HepG2 (cell line): Measurements from ENCODE around the gene EIF2B1. TPM values are rescaled to one million over a fixed set of nuclear protein-coding genes. Genes with fewer than 3 reads are reported as not detected.
A peak's percentile ranks its signal among the peaks of the same experiment; 100 is the strongest.

Experiments
- FIP1L1 ChIP-seq: fragments of 200-400 bp; formaldehyde crosslinking; IDR thresholded peaks from 2 replicates; pipeline ENCODE4 v1.6.1; 2018; ENCODE audit warnings: low read depth, mild to moderate bottlenecking, low read length, moderate library complexity, borderline replicate concordance; ENCODE audit not compliant: insufficient read depth
- GLI4 ChIP-seq: sonication (generic); formaldehyde crosslinking; IDR thresholded peaks from 2 replicates; pipeline ENCODE4 v1.5.1; 2020; ENCODE audit warnings: missing genetic modification reagents, mild to moderate bottlenecking, moderate library complexity, borderline replicate concordance
- HNF4G ChIP-seq, 2 experiments: sonication (generic) in 1 of 2; formaldehyde crosslinking in 1 of 2; IDR thresholded peaks; 2 replicates each; pipeline versions ENCODE4 v1.4.0 to v1.6.1; 2011 to 2020; ENCODE audit warnings: borderline replicate concordance in 2 of 2, low read depth in 2 of 2, mild to moderate bottlenecking in 2 of 2, low read length in 1 of 2, missing genetic modification reagents in 1 of 2, moderate library complexity in 1 of 2
- IRF2 ChIP-seq: IDR thresholded peaks from 2 replicates; pipeline ENCODE4 v1.6.1; 2018; ENCODE audit warnings: missing genetic modification reagents, missing compliant biosample characterization
- MXI1 ChIP-seq: IDR thresholded peaks from 3 replicates; pipeline ENCODE4 v1.6.1; 2012; ENCODE audit warnings: low read depth, low read length, inconsistent platforms, borderline replicate concordance
- NFYC ChIP-seq: IDR thresholded peaks from 2 replicates; pipeline ENCODE4 v1.6.1; 2016; ENCODE audit warnings: missing genetic modification reagents, missing compliant biosample characterization
- RBAK ChIP-seq: sonication (generic); formaldehyde crosslinking; IDR thresholded peaks from 2 replicates; pipeline ENCODE4 v1.5.1; 2020; ENCODE audit warnings: mild to moderate bottlenecking, missing genetic modification reagents
- SMARCE1 ChIP-seq: fragments of 450-650 bp; IDR thresholded peaks from 2 replicates; pipeline ENCODE4 v1.6.1; 2017; ENCODE audit warnings: borderline replicate concordance
- ZFP36L2 ChIP-seq: sonication (generic); formaldehyde crosslinking; IDR thresholded peaks from 2 replicates; pipeline ENCODE4 v1.4.0; 2020; ENCODE audit warnings: missing genetic modification reagents
- ZKSCAN5 ChIP-seq: sonication (generic); formaldehyde crosslinking; IDR thresholded peaks from 2 replicates; pipeline ENCODE4 v1.5.1; 2020; ENCODE audit warnings: mild to moderate bottlenecking, missing genetic modification reagents
- ZNF207 ChIP-seq: fragments of 450-650 bp; IDR thresholded peaks from 2 replicates; pipeline ENCODE4 v1.6.1; 2016; ENCODE audit warnings: antibody characterized with exemption, borderline replicate concordance
- ZNF33B ChIP-seq: sonication (generic); formaldehyde crosslinking; IDR thresholded peaks from 2 replicates; pipeline ENCODE4 v1.5.1; 2020; ENCODE audit warnings: mild to moderate bottlenecking, missing genetic modification reagents
- ZNF367 ChIP-seq: sonication (generic); formaldehyde crosslinking; IDR thresholded peaks from 2 replicates; pipeline ENCODE4 v1.4.0; 2020; ENCODE audit warnings: missing genetic modification reagents, borderline replicate concordance
- ZNF562 ChIP-seq: sonication (generic); formaldehyde crosslinking; IDR thresholded peaks from 2 replicates; pipeline ENCODE4 v1.8.0; 2022; ENCODE audit warnings: missing genetic modification reagents, borderline replicate concordance
- polyA plus RNA-seq, 8 experiments: library from polyadenylated mRNA; depleted of rRNA in 3 of 8; stranded (reverse) in 7 of 8; unstranded in 1 of 8; fragments of >200 nt; fragmentation: Illumina TruSeq in 4 of 8; extraction: Trizol in 4 of 8; gene quantifications; 2 replicates each; pipeline versions ENCODE4 v1.2.1 to v1.2.3, GENCODE V29; 2011 to 2016; ENCODE audit warnings: low read depth in 4 of 8, missing spikeins in 1 of 8, mixed read lengths in 1 of 8; ENCODE audit not compliant: insufficient read depth in 1 of 8
- total RNA-seq, 5 experiments: library from RNA; depleted of rRNA; stranded (reverse); fragments of >200 nt; fragmentation: Illumina TruSeq; extraction: Trizol; gene quantifications; 2 replicates each; pipeline ENCODE4 v1.2.3, GENCODE V29; 2016; ENCODE audit warnings: low read depth in 1 of 5
- TF ChIP-seq, protein P1 (sequence below): sonication (generic); formaldehyde crosslinking; IDR thresholded peaks from 2 replicates; pipeline ENCODE4 v1.4.0; 2020; ENCODE audit warnings: mild to moderate bottlenecking, missing genetic modification reagents, borderline replicate concordance
- TF ChIP-seq, protein P2 (sequence below): sonication (generic); formaldehyde crosslinking; IDR thresholded peaks from 2 replicates; pipeline ENCODE4 v1.4.0; 2020; ENCODE audit warnings: low read depth, missing genetic modification reagents
- TF ChIP-seq, protein P3 (sequence below): sonication (generic); formaldehyde crosslinking; IDR thresholded peaks from 2 replicates; pipeline ENCODE4 v1.4.0; 2020; ENCODE audit warnings: missing genetic modification reagents, borderline replicate concordance

Gene EIF2B1
- total and polyA plus RNA-seq, 2 of the 13 experiments (the other 11 are each of a cell fraction or from before 2014, with no cell fraction given): 18.7 to 37.4 TPM

DNA sequence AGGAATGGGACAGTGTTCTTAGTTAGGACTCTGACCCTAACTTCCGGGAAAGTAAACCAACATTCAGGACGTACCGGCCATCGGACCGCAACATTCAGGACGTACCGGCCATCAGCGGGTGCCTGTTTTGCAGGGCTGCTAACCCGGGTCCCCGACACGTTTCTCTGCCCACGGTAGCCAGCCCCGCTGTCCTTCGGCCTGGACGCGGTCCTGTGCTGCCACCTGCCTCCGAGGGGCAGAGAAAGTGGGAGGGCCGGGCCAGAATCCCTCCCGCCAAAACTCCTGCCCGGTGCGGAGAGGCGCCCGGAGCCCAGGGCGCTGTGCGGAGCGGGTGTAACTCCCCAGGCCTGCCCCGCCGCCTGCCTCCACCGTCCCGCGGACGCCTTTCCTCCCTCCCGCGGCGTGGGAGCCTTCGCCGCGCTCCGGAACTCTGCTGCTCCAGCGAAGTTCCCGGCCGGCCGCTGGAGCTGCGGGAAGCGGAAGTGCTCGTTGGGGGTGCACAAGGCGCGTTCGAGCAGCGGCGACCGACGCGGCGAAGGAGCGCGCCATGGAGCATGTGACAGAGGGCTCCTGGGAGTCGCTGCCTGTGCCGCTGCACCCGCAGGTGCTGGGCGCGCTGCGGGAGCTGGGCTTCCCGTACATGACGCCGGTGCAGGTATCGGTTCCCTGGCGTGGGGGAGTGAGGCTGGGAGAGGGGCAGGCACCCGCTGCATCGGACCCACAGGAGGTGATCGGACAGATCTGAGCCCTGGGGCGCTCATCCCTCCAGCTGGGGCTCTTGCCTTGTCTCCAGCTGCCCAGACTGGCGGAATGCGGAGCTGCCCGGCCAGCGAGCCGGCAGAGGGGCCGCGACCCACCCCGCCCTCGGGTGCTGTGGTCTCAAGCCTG lies 31.6 kb downstream of the EIF2B1 start, which contains the start of gene DDX55 (continued):
- peak; percentile 10; the same call in 1 of the 2 replicates for TF ChIP-seq ZNF367 (CRISPR knock-in tag)
- TF ChIP-seq GLI4 (CRISPR knock-in tag): peak; percentile 75
- TF ChIP-seq ZNF33B (CRISPR knock-in tag): peak; percentile 88; the same call in 1 of the 2 replicates
- peak; percentile 53 for TF ChIP-seq HNF4G (IDR thresholded peaks at IDR 0.05; ENCODE audit: borderline replicate concordance, low read depth, low read length)
- peak; percentile 52; the same call in 1 of the 2 replicates for TF ChIP-seq HNF4G (CRISPR knock-in tag; IDR thresholded peaks at IDR 0.05; ENCODE audit: borderline replicate concordance, low read depth)
- TF ChIP-seq, protein P1, sequence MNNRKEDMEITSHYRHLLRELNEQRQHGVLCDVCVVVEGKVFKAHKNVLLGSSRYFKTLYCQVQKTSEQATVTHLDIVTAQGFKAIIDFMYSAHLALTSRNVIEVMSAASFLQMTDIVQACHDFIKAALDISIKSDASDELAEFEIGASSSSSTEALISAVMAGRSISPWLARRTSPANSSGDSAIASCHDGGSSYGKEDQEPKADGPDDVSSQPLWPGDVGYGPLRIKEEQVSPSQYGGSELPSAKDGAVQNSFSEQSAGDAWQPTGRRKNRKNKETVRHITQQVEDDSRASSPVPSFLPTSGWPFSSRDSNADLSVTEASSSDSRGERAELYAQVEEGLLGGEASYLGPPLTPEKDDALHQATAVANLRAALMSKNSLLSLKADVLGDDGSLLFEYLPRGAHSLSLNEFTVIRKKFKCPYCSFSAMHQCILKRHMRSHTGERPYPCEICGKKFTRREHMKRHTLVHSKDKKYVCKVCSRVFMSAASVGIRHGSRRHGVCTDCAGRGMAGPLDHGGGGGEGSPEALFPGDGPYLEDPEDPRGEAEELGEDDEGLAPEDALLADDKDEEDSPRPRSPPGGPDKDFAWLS (CRISPR knock-in tag): peak; percentile 21; the same call in 1 of the 2 replicates
- no peak for TF ChIP-seq ZKSCAN5 (CRISPR knock-in tag)
- TF ChIP-seq IRF2 (CRISPR knock-in tag): peak; percentile 81; the same call in 1 of the 2 replicates
- TF ChIP-seq, protein P2, sequence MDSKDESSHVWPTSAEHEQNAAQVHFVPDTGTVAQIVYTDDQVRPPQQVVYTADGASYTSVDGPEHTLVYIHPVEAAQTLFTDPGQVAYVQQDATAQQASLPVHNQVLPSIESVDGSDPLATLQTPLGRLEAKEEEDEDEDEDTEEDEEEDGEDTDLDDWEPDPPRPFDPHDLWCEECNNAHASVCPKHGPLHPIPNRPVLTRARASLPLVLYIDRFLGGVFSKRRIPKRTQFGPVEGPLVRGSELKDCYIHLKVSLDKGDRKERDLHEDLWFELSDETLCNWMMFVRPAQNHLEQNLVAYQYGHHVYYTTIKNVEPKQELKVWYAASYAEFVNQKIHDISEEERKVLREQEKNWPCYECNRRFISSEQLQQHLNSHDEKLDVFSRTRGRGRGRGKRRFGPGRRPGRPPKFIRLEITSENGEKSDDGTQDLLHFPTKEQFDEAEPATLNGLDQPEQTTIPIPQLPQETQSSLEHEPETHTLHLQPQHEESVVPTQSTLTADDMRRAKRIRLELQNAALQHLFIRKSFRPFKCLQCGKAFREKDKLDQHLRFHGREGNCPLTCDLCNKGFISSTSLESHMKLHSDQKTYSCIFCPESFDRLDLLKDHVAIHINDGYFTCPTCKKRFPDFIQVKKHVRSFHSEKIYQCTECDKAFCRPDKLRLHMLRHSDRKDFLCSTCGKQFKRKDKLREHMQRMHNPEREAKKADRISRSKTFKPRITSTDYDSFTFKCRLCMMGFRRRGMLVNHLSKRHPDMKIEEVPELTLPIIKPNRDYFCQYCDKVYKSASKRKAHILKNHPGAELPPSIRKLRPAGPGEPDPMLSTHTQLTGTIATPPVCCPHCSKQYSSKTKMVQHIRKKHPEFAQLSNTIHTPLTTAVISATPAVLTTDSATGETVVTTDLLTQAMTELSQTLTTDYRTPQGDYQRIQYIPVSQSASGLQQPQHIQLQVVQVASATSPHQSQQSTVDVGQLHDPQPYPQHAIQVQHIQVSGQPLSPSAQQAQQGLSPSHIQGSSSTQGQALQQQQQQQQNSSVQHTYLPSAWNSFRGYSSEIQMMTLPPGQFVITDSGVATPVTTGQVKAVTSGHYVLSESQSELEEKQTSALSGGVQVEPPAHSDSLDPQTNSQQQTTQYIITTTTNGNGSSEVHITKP: 0 out of 2 replicates have a peak, but pooled peaks have one; percentile 12
- TF ChIP-seq NFYC: peak; percentile 59
- TF ChIP-seq FIP1L1: 0 out of 2 replicates have a peak, but pooled peaks have one; percentile 16
- TF ChIP-seq SMARCE1: no peak
- TF ChIP-seq RBAK (CRISPR knock-in tag): no peak
- TF ChIP-seq, protein P3, sequence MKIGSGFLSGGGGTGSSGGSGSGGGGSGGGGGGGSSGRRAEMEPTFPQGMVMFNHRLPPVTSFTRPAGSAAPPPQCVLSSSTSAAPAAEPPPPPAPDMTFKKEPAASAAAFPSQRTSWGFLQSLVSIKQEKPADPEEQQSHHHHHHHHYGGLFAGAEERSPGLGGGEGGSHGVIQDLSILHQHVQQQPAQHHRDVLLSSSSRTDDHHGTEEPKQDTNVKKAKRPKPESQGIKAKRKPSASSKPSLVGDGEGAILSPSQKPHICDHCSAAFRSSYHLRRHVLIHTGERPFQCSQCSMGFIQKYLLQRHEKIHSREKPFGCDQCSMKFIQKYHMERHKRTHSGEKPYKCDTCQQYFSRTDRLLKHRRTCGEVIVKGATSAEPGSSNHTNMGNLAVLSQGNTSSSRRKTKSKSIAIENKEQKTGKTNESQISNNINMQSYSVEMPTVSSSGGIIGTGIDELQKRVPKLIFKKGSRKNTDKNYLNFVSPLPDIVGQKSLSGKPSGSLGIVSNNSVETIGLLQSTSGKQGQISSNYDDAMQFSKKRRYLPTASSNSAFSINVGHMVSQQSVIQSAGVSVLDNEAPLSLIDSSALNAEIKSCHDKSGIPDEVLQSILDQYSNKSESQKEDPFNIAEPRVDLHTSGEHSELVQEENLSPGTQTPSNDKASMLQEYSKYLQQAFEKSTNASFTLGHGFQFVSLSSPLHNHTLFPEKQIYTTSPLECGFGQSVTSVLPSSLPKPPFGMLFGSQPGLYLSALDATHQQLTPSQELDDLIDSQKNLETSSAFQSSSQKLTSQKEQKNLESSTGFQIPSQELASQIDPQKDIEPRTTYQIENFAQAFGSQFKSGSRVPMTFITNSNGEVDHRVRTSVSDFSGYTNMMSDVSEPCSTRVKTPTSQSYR: peak; percentile 73
- no peak for TF ChIP-seq ZNF207
- peak; percentile 94; the same call in 2 of the 3 replicates for TF ChIP-seq MXI1
- TF ChIP-seq ZNF562 (CRISPR knock-in tag): no peak
- no peak; the same call in 1 of the 2 replicates for TF ChIP-seq ZFP36L2 (CRISPR knock-in tag)
